Measurements from ENCODE around the gene FRMD4A. TPM values are rescaled to one million over a fixed set of nuclear protein-coding genes. Genes with fewer than 3 reads are reported as not detected.
A peak's percentile ranks its signal among the peaks of the same experiment; 100 is the strongest.

FRMD4A gene
- total RNA-seq, 2 donors from 2014 or later, result 18.9 to 46.1 TPM

DNA sequence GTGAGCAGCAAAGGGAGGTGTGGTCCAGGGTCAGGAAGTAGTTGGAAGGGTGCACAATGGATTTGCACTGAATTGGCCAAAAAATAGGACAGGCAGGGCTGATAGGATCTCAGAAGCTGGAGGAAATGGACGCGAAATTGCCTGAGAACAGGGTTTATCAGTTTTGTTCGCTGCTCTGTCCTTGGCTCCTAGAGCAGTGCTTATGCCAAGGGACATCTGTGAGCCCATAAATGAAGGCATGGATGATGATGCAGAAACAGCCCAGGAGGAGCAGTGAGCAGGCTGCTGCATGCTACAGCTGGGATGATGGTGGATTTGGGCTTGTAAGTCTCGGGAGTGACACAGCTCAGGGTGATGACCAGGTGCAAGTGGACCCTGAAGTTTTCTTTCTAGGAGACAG lies 539.2 kb downstream of the FRMD4A start:
- intact Hi-C loops (cut with DNase I), result loop anchor here (10.0 kb wide), 1 partner anchor 303 kb away; no protein-coding TSS in a partner anchor
- no peaks in the 10 kb centered on the region for H3K9me3 ChIP-seq

DNA sequence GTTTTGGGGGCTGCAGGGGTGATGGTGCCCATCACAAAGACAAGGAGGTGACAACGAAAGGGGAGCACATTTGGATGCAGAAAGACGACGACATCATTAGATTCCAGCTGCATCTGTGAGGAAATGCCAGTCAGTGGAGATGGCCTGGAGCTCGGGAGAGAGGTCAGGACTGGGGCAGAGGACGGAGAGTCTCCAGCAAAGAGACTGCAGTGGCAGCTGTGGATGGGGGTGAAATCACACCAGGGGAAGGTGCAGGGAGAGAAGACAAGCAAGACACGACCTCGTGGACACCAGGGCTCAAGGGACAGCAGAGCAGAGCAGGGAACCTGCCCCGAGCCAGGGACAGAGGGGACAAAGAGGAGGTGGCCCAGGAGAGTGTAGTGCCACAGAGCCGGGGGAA lies 540.5 kb downstream of the FRMD4A start:
- intact Hi-C loops (cut with DNase I), result loop anchor here (10.0 kb wide), 1 partner anchor 305 kb away; no protein-coding TSS in a partner anchor
- no peak for DNase-seq
- H3K9me3 ChIP-seq, result no peaks in the 10 kb centered on the region

More for the DNA sequence above, 539.2 kb downstream of the FRMD4A start:
- no peak overlapping the region for H3K4me3 ChIP-seq
- no peak for ATAC-seq
- H3K27me3 ChIP-seq, result no peaks in the 10 kb centered on the region
- peaks cover 20% of the 10 kb centered on the region for H3K4me1 ChIP-seq
- no peaks in the 10 kb centered on the region for H3K36me3 ChIP-seq (replicated peaks in 1 of 2; ENCODE audit: insufficient read depth in 1 of 2, low read depth in 2 of 2)
- no peak for DNase-seq
- 38 to 65% methylated on average over 4 of the region's 4 CpGs for WGBS, 2 donors
- TF ChIP-seq CTCF (IDR thresholded peaks at IDR 0.05), result no peak
- TF ChIP-seq POLR2A (IDR thresholded peaks at IDR 0.05), result no peak
- H3K27ac ChIP-seq, result no peak overlapping the region

DNA sequence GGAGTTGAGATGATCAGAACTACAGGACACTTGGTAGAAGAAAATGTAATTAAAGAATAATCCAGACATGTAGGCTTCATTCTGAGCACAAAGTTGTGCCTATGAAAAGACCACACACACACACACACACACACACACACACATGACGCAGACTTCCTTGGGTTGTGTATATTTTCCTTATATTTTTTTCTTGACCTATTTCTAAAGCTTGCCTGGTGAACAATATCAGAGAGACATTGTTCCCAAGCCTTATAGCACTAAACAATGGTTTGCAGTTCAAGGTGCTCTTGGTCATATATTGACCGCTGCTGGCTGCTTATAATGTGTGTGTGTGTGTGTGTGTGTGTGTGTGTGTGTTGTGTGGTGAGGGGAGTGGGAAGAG lies 541.3 kb downstream of the FRMD4A start:
- 50 to 90% methylated on average over 2 of the region's 2 CpGs for WGBS, 2 donors
- ATAC-seq, result no peak

More for the DNA sequence above, 540.5 kb downstream of the FRMD4A start:
- Histone ChIP-seq H3K27me3 (no peaks in the 10 kb centered on the region), H3K4me1 (peaks cover 20% of the 10 kb centered on the region), H3K36me3 (replicated peaks in 1 of 2; ENCODE audit: insufficient read depth in 1 of 2, low read depth in 2 of 2) (no peaks in the 10 kb centered on the region), H3K4me3 (no peak overlapping the region), H3K27ac (no peak overlapping the region)
- no peak for ATAC-seq
- TF ChIP-seq POLR2A (IDR thresholded peaks at IDR 0.05), result no peak
- no peak for TF ChIP-seq CTCF (IDR thresholded peaks at IDR 0.05)
- WGBS, 2 donors, result 78 to 80% methylated on average over 9 of the region's 9 CpGs

DNA sequence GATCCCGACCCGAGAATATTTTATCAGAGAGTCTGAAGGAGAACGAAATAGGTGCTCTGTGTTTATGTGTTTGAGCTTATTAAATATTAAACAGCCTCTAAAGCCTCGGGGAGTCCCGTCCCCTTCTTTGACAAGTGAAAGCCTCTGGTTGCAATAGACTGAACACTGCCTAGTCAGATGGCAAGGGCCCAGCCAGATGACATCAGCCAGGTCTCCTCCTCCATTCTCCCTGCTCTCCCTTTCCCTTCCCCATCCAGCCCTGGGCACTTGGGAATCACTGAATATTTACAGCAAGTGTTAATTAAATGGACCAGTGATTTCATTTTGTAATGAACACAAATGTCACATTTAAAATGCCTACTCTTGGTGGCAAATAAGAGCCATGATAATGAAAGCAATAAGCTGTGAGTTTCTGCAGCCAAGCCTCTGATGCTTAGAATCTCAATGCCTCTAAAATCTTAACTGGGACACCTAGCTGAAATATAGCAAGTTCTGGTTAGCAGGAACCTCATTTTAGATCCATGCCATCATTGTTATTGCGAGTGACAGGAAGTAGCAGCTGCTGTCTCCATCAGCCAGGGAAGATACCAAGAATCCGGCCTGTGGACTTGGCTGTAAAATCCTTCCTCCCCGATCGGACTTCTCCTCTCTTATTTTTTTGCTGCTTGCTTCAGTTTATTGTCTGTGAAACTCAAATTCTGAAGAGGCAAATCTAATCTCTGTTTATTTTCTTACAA lies 541.8 kb downstream of the FRMD4A start:
- Histone ChIP-seq H3K4me1 (peaks cover 20% of the 10 kb centered on the region), H3K4me3 (no peak overlapping the region), H3K9me3 (no peaks in the 10 kb centered on the region), H3K27me3 (no peaks in the 10 kb centered on the region), H3K27ac (peak overlapping the region in 2 of 4 donors; percentile 20 to 29), H3K36me3 (replicated peaks in 1 of 2; ENCODE audit: insufficient read depth in 1 of 2, low read depth in 2 of 2) (no peaks in the 10 kb centered on the region)
- no peak for TF ChIP-seq CTCF (IDR thresholded peaks at IDR 0.05)
- TF ChIP-seq POLR2A (IDR thresholded peaks at IDR 0.05), result no peak
- ATAC-seq (no peak), DNase-seq (peak; percentile 31 to 48 (median 40))
- WGBS, 2 donors, result 52 to 63% methylated on average over 6 to 9 of the region's 9 CpGs
- intact Hi-C loops (cut with DNase I), result loop anchor here (10.0 kb wide), 1 partner anchor 686 kb away; no protein-coding TSS in a partner anchor

More for the DNA sequence above, 541.3 kb downstream of the FRMD4A start:
- Histone ChIP-seq H3K9me3 (no peaks in the 10 kb centered on the region), H3K27ac (no peak overlapping the region), H3K4me3 (no peak overlapping the region), H3K4me1 (peaks cover 20% of the 10 kb centered on the region), H3K27me3 (no peaks in the 10 kb centered on the region), H3K36me3 (replicated peaks in 1 of 2; ENCODE audit: insufficient read depth in 1 of 2, low read depth in 2 of 2) (no peaks in the 10 kb centered on the region)
- intact Hi-C loops (cut with DNase I), result loop anchor here (10.0 kb wide), 1 partner anchor 685 kb away; no protein-coding TSS in a partner anchor
- no peak for TF ChIP-seq CTCF (IDR thresholded peaks at IDR 0.05)
- no peak for TF ChIP-seq POLR2A (IDR thresholded peaks at IDR 0.05)
- no peak for DNase-seq

DNA sequence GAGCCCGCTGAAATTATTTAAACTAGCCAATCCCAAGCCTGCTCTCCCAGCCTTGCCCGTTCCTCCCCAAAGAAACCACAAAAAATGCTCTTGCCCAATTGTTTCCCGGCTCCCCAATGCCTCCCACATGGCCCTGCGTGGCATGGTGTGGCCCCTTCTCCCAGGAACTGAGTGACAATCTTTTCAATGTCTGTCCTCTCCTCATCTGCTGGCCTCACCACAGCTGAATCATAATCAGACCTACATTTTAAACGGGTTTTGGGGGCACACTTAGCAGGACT lies 542.5 kb downstream of the FRMD4A start:
- 43 to 68% methylated on average over 5 of the region's 5 CpGs for WGBS, 2 donors
- ATAC-seq, result no peak
- Histone ChIP-seq H3K4me3 (no peak overlapping the region), H3K36me3 (replicated peaks in 1 of 2; ENCODE audit: insufficient read depth in 1 of 2, low read depth in 2 of 2) (no peaks in the 10 kb centered on the region), H3K27me3 (no peaks in the 10 kb centered on the region), H3K27ac (peak overlapping the region in 3 of 4 donors; percentile 20 to 29 (median 23)), H3K4me1 (peaks cover 20% of the 10 kb centered on the region), H3K9me3 (no peaks in the 10 kb centered on the region)
- no peak for DNase-seq
- TF ChIP-seq CTCF (IDR thresholded peaks at IDR 0.05) (no peak), POLR2A (IDR thresholded peaks at IDR 0.05) (no peak)
- intact Hi-C loops (cut with DNase I), result loop anchor here (10.0 kb wide), 1 partner anchor 687 kb away; no protein-coding TSS in a partner anchor
